GM12874 (cell line): ENCODE results near the gene DYDC1.

Experiments
- CTCF ChIP-seq: IDR thresholded peaks from 2 replicates; pipeline ENCODE4 v1.5.1; 2011; ENCODE audit warnings: low read depth, mild to moderate bottlenecking, control low read depth, low read length, moderate library complexity; ENCODE audit not compliant: insufficient read depth

The DYDC1 gene

GRCh38 chr10:80365510-80365909, 9.0 kb upstream of the DYDC1 start:
- TF ChIP-seq CTCF: no peak

- TF ChIP-seq CTCF: no peak
Observed at GRCh38 chr10:80359644-80360043, 3.1 kb upstream of the DYDC1 start.

GRCh38 chr10:80357851-80358125, 1.2 kb upstream of the DYDC1 start:
- TF ChIP-seq CTCF: no peak

- no peak for TF ChIP-seq CTCF
Observed at GRCh38 chr10:80356989-80357850, 665 bp upstream of the DYDC1 start.

GRCh38 chr10:80351220-80351619, 5.3 kb downstream of the DYDC1 start:
- TF ChIP-seq CTCF: no peak

GRCh38 chr10:80350251-80350650, 6.3 kb downstream of the DYDC1 start:
- TF ChIP-seq CTCF: no peak

GRCh38 chr10:80344912-80345311, 11.6 kb downstream of the DYDC1 start:
- TF ChIP-seq CTCF: no peak
